Epidermal melanocyte (primary cell): Measurements from ENCODE around the gene LMX1A.

ENCODE experiments used
- DNase-seq: peaks from one replicate; pipeline ENCODE4 v3.0.0; 2011; ENCODE audit warnings: low spot score; ENCODE audit not compliant: insufficient read length

The LMX1A gene

GRCh38 chr1:165224504-165224903 lies 132.0 kb downstream of the LMX1A start:
- DNase-seq, result no peak

- DNase-seq, result no peak
Observed at GRCh38 chr1:165222580-165222979, 133.9 kb downstream of the LMX1A start.

GRCh38 chr1:165218731-165219130 lies 137.8 kb downstream of the LMX1A start:
- no peak for DNase-seq

GRCh38 chr1:165217958-165218357 lies 138.6 kb downstream of the LMX1A start:
- no peak for DNase-seq

- DNase-seq, result no peak
Observed at GRCh38 chr1:165216254-165216653, 140.3 kb downstream of the LMX1A start.

GRCh38 chr1:165215676-165216075 lies 140.8 kb downstream of the LMX1A start:
- no peak for DNase-seq

GRCh38 chr1:165212229-165212628 lies 144.3 kb downstream of the LMX1A start:
- DNase-seq, result no peak

- DNase-seq, result no peak
Observed at GRCh38 chr1:165207853-165208515, 148.5 kb downstream of the LMX1A start.

GRCh38 chr1:165205145-165205544 lies 151.4 kb downstream of the LMX1A start:
- no peak for DNase-seq

GRCh38 chr1:165204548-165204947 lies 152.0 kb downstream of the LMX1A start:
- no peak for DNase-seq

- DNase-seq, result no peak
Observed at GRCh38 chr1:165191087-165191486, 165.4 kb downstream of the LMX1A start.

- DNase-seq, result no peak
Observed at GRCh38 chr1:165189913-165190312, 166.6 kb downstream of the LMX1A start.

GRCh38 chr1:165189011-165189410 lies 167.5 kb downstream of the LMX1A start:
- no peak for DNase-seq

GRCh38 chr1:165187031-165188009 lies 169.2 kb downstream of the LMX1A start:
- no peak for DNase-seq

GRCh38 chr1:165185161-165185889 lies 171.2 kb downstream of the LMX1A start:
- DNase-seq, result no peak

GRCh38 chr1:165182975-165183374 lies 173.5 kb downstream of the LMX1A start:
- no peak for DNase-seq

GRCh38 chr1:165179306-165179705 lies 177.2 kb downstream of the LMX1A start:
- DNase-seq, result no peak

GRCh38 chr1:165174491-165174890 lies 182.0 kb downstream of the LMX1A start:
- DNase-seq, result no peak

- DNase-seq, result no peak
Observed at GRCh38 chr1:165173818-165174217, 182.7 kb downstream of the LMX1A start.

- no peak for DNase-seq
Observed at GRCh38 chr1:165173409-165173808, 183.1 kb downstream of the LMX1A start.

- no peak for DNase-seq
Observed at GRCh38 chr1:165172666-165173065, 183.8 kb downstream of the LMX1A start.

- DNase-seq, result no peak
Observed at GRCh38 chr1:165169729-165170128, 186.8 kb downstream of the LMX1A start.
